ENCODE measurements around the gene RNF144B. TPM values are rescaled to one million over a fixed set of nuclear protein-coding genes. Genes with fewer than 3 reads are reported as not detected.

The RNF144B gene
- total and polyA plus RNA-seq, 2 of the 13 experiments (the other 11 are each of a cell fraction or from before 2014, with no cell fraction given), result 1.8 to 4.3 TPM

GRCh38 chr6:18509871-18510643, 122.9 kb downstream of the RNF144B start:
- intact Hi-C loops (cut with micrococcal nuclease; ENCODE audit: unreplicated experiment), result loop anchor here (10.0 kb wide), 1 partner anchor 1355 kb away; no protein-coding TSS in a partner anchor
- no peak for FAIRE-seq
- H3K9ac ChIP-seq (ENCODE audit: insufficient read depth, low read depth, low read length), result no peak overlapping the region
- no peaks in the 10 kb centered on the region for H3K4me1 ChIP-seq (ENCODE audit: insufficient read depth, low read length)
- H4K20me1 ChIP-seq (ENCODE audit: insufficient read depth, low read length), result no peaks in the 10 kb centered on the region
- BruUV-seq (replicated peaks), result no TSS peak
- WGBS (ENCODE audit: low lambda C conversion rate), result 35% methylated on average over 3 of the region's 3 CpGs
- no peaks in the 10 kb centered on the region for H3K36me3 ChIP-seq (replicated peaks in 1 of 2; ENCODE audit: control insufficient read depth in 1 of 2, insufficient read depth in 2 of 2, low read length in 2 of 2)
- H3K27ac ChIP-seq (ENCODE audit: extremely low read length, insufficient read depth, low read length), result no peak overlapping the region
- DNase-seq (ENCODE audit: low spot score), result no peak
- peaks cover 0 to 5% of the 10 kb centered on the region in 2 experiments; a peak in 1 of 5 replicates for H3K27me3 ChIP-seq (ENCODE audit: control insufficient read depth in 1 of 2, insufficient read depth in 2 of 2, low read length in 2 of 2)
- CTCF ChIA-PET (ENCODE audit: low intra/inter-chr PET ratio, low total read pairs), result no interaction called here
- no peaks in the 10 kb centered on the region for H3K9me3 ChIP-seq (ENCODE audit: low read length)
- in situ Hi-C loops (cut with HindIII; ENCODE audit: extremely low pct_ligation_motif_present, low pct_unique_long_range_greater_than_20kb), result no loop called here
- H3K4me3 ChIP-seq (replicated peaks in 1 of 3; ENCODE audit: insufficient read depth in 1 of 3, low read depth in 2 of 3, low read length in 3 of 3), result no peak overlapping the region
- no peak overlapping the region for H2AFZ ChIP-seq (ENCODE audit: low read length)
- H3K79me2 ChIP-seq (ENCODE audit: insufficient read depth, low read length), result no peaks in the 10 kb centered on the region
- TF ChIP-seq HES4 (CRISPR knock-in tag; IDR thresholded peaks at IDR 0.05; ENCODE audit: borderline replicate concordance) (no peak), ZNF850 (CRISPR knock-in tag; conservative IDR thresholded peaks at IDR 0.05) (no peak), GMEB2 (CRISPR knock-in tag; IDR thresholded peaks at IDR 0.05; ENCODE audit: low read depth) (no peak), SOX6 (IDR thresholded peaks at IDR 0.05) (no peak), SOX6 (CRISPR knock-in tag; IDR thresholded peaks at IDR 0.05) (no peak), ZNF138 (CRISPR knock-in tag; IDR thresholded peaks at IDR 0.05; ENCODE audit: low read depth) (no peak), REST (IDR thresholded peaks at IDR 0.05; ENCODE audit: borderline replicate concordance in 1 of 2, low read depth in 1 of 2, low read length in 2 of 2) (no peak), NFE2L1 (CRISPR knock-in tag; IDR thresholded peaks at IDR 0.05; ENCODE audit: borderline replicate concordance) (no peak)
- H3K4me2 ChIP-seq (ENCODE audit: low read depth, low read length), result no peak overlapping the region
- POLR2A ChIA-PET, result no interaction called here
- ATAC-seq, result no peak
